ENCODE data around the gene IL1B. TPM values are rescaled to one million over a fixed set of nuclear protein-coding genes. Genes with fewer than 3 reads are reported as not detected.

The IL1B gene
- total RNA-seq, 6 experiments from 2014 or later: 1.3 to 7.7 (median 6.0) TPM

DNA sequence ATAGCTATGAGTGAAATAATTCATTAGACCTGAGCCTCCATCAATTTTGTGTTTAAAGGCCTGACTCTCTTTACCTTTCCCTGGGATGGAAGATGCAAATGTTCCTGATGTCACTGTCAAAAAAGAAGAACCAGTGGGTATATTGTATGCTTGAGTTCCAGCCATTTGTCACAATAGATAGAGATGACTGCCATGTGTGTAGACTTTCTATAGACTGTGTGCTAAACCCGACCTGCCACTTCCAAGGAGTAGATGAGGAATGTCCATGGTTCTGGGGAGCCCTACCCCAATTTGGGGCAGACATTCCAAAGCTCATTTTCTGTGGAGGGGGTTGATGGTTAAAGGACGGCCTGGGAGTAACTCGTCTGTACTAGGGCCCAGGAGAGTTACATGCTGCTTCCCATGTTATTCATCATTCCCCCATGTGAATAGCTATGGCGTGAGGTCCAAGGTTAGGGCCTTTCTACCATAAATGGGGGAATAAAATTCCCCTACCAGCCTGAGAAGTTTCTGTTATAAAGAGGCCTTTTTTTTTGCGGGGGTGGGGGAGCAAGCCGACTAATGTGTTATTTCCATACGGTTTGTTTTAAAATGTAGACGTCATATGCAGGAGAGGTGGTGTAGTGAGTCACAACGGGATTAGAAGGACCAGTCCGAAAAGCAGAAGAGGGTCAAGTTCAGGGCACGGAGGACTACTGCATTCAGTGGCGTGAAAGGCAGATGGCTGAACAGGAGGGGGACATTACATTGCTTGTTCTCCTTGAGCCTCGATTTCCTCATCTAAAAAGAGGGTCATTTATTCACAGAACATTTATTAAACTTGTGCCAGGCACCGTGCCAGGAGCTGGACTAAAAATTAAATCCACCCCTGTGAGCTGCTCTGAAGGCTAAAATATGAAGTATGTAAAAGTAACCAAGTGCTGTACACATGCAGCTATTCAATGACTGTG is 24.0 kb downstream of the IL1B start:
- H3K27me3 Mint-ChIP-seq (ENCODE audit: insufficient read depth): peaks cover 2% of the 10 kb centered on the region; the same call in 1 of the 2 replicates

DNA sequence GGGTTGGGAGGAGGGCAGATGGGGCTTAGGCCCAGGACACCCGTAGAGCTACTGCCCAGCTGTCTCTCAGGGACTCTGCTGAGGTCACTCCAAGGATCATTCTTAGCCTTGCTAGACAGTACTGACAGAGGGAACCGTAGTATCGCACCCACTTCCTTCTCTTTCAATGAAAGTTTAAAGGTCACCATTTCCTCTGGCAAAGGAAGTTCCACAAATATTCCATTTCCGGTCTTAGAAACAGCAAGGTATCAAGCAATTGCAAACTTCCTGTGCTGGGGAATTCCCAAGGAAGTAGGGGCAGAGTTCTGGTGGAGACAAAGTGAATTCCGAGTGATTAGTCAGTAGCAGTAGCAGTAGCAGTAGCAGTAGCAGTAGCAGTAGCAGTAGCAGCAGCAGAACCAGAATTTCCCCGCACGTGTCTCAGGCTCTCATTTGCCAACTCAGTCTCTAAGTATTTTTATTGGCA is 24.7 kb downstream of the IL1B start:
- peaks cover 10% of the 10 kb centered on the region for H3K9me3 Mint-ChIP-seq
- TF ChIP-seq, protein P1, sequence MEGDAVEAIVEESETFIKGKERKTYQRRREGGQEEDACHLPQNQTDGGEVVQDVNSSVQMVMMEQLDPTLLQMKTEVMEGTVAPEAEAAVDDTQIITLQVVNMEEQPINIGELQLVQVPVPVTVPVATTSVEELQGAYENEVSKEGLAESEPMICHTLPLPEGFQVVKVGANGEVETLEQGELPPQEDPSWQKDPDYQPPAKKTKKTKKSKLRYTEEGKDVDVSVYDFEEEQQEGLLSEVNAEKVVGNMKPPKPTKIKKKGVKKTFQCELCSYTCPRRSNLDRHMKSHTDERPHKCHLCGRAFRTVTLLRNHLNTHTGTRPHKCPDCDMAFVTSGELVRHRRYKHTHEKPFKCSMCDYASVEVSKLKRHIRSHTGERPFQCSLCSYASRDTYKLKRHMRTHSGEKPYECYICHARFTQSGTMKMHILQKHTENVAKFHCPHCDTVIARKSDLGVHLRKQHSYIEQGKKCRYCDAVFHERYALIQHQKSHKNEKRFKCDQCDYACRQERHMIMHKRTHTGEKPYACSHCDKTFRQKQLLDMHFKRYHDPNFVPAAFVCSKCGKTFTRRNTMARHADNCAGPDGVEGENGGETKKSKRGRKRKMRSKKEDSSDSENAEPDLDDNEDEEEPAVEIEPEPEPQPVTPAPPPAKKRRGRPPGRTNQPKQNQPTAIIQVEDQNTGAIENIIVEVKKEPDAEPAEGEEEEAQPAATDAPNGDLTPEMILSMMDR (IDR thresholded peaks at IDR 0.05): no peak
- H3K27ac Mint-ChIP-seq: peak overlapping the region; percentile 90
- H3K36me3 Mint-ChIP-seq (ENCODE audit: low read depth): peaks cover 10% of the 10 kb centered on the region
- peak; percentile 88 for DNase-seq
- peaks cover 2% of the 10 kb centered on the region; the same call in 1 of the 2 replicates for H3K27me3 Mint-ChIP-seq (ENCODE audit: insufficient read depth)
- H3K4me1 Mint-ChIP-seq (ENCODE audit: low read depth): peaks cover 43% of the 10 kb centered on the region
- H3K4me3 Mint-ChIP-seq: peak overlapping the region; percentile 47; the same call in 1 of the 2 replicates

More for the DNA sequence above, 24.0 kb downstream of the IL1B start:
- TF ChIP-seq, protein P1 (IDR thresholded peaks at IDR 0.05): no peak
- Mint-ChIP-seq H3K9me3 (peaks cover 3% of the 10 kb centered on the region), H3K4me1 (ENCODE audit: low read depth) (peaks cover 43% of the 10 kb centered on the region), H3K36me3 (ENCODE audit: low read depth) (peaks cover 3% of the 10 kb centered on the region), H3K4me3 (peak overlapping the region; percentile 47), H3K27ac (peak overlapping the region; percentile 90)
- peak; percentile 51 for DNase-seq

DNA sequence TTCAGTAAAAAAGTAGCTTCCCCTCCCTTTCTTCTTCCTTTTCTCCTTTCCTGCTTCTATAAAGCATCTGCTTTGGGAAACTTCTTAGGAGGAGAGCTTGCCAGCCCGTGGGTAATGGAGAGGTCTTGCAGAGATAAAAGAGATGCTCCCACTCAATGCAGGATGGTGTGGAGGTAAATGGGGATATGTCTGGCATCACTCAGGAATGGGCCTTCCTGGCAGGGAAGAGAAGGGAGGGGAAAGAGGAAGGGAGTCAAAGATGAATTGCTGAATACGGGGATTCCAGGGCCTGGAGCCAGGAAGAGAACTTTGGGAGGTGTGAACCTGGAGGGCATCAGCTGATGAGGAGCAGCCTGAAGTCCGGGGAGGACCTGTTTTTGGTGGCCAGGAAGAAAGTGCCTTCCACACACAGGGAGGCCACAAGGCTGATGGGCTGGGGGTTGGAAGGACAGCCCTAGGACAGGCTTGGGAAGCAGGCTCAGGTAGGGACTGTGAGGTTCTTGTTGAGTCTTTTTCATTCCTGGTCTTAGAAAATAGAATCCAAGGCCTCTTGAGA is 25.2 kb downstream of the IL1B start:
- H3K27ac Mint-ChIP-seq: peak overlapping the region; percentile 90
- peaks cover 16% of the 10 kb centered on the region for H3K36me3 Mint-ChIP-seq (ENCODE audit: low read depth)
- peaks cover 43% of the 10 kb centered on the region for H3K4me1 Mint-ChIP-seq (ENCODE audit: low read depth)
- TF ChIP-seq, protein P1 (IDR thresholded peaks at IDR 0.05): no peak
- no peak for DNase-seq
- peaks cover 2% of the 10 kb centered on the region; the same call in 1 of the 2 replicates for H3K27me3 Mint-ChIP-seq (ENCODE audit: insufficient read depth)
- H3K4me3 Mint-ChIP-seq: no peak overlapping the region
- H3K9me3 Mint-ChIP-seq: peaks cover 14% of the 10 kb centered on the region

DNA sequence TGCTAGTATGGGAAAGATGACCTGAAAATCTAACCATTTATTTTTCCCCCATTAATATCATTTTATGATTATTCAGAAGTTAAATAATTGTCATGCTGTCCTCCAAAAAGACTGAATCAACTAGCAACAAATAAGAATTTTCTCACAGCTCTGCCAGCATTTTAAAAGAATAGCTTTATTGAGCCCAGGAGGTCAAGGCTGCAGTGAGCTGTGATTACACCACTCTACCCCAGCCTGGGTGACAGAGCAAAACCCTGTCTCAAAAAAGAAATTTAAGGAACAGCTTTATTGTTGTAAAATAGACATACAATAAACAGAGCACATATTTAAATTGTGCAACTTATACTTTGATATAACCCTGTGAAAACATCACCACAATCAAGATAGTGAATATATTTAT is 27.5 kb downstream of the IL1B start:
- H3K4me1 Mint-ChIP-seq (ENCODE audit: low read depth): peaks cover 49% of the 10 kb centered on the region
- no peak overlapping the region for H3K4me3 Mint-ChIP-seq
- no peak for DNase-seq
- H3K27ac Mint-ChIP-seq: no peak overlapping the region
- peaks cover 25% of the 10 kb centered on the region for H3K36me3 Mint-ChIP-seq (ENCODE audit: low read depth)
- TF ChIP-seq, protein P1 (IDR thresholded peaks at IDR 0.05): no peak
- H3K9me3 Mint-ChIP-seq: peaks cover 14% of the 10 kb centered on the region
- peaks cover 2% of the 10 kb centered on the region; the same call in 1 of the 2 replicates for H3K27me3 Mint-ChIP-seq (ENCODE audit: insufficient read depth)

DNA sequence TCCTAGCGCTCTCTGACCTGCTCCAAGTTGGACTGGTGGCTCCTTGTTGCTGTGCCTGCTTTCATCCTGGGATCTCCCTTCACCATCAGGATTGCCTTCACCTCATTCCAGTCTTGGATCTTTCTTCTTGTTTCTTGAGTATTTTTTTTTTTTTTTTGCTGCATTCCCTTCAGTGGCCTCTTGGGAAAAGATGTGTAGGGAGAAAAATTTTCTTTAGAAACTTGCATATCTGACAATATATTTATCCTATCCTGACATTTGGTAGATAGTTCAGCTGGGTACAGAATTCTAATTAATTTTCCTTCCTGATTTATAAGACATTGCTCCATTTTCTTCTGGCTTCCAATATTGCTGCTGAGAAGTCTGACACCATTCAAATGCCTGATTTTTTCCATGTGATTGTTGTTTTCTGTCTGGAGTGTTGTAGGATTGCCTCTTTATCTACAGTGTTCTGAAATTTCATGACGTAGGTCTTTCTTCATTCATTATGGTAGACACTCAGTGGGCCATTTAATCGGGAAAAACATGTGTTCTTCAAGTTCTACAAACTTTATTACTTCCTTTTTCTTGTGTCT is 29.3 kb downstream of the IL1B start:
- Mint-ChIP-seq H3K9me3 (peaks cover 14% of the 10 kb centered on the region), H3K4me3 (no peak overlapping the region), H3K27ac (no peak overlapping the region), H3K4me1 (ENCODE audit: low read depth) (peaks cover 45% of the 10 kb centered on the region), H3K36me3 (ENCODE audit: low read depth) (peaks cover 25% of the 10 kb centered on the region), H3K27me3 (ENCODE audit: insufficient read depth) (no peaks in the 10 kb centered on the region)
- TF ChIP-seq, protein P1 (IDR thresholded peaks at IDR 0.05): peak; percentile 65; the same call in 1 of the 2 replicates
- no peak for DNase-seq

All from HFFc6 (cell line).